GM18498 (cell line): ENCODE data around the gene SLC16A2.

ENCODE experiments used
- ATAC-seq: cut with Tn5 transposase; IDR thresholded peaks from one replicate; pipeline ENCODE4 v1.9.1; 2021; ENCODE audit warnings: mild to moderate bottlenecking, moderate library complexity; ENCODE audit not compliant: unreplicated experiment

Gene SLC16A2

DNA sequence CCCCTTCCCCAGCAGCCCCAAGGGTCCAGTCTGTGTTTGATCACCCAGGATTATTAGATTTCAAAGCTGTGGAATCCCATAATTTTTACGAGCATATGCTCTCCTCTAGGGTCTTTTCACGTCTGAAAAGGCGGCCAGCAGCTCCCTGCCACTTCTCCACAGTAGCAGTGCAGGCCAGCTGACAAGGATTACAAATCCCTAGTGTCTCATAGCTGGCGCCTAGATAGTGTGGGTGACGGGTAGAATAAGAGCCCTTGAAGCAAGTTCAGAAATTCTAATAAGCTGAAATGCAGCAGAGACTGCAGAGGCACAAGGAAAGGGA lies 113.8 kb downstream of the SLC16A2 start:
- no peak for ATAC-seq

DNA sequence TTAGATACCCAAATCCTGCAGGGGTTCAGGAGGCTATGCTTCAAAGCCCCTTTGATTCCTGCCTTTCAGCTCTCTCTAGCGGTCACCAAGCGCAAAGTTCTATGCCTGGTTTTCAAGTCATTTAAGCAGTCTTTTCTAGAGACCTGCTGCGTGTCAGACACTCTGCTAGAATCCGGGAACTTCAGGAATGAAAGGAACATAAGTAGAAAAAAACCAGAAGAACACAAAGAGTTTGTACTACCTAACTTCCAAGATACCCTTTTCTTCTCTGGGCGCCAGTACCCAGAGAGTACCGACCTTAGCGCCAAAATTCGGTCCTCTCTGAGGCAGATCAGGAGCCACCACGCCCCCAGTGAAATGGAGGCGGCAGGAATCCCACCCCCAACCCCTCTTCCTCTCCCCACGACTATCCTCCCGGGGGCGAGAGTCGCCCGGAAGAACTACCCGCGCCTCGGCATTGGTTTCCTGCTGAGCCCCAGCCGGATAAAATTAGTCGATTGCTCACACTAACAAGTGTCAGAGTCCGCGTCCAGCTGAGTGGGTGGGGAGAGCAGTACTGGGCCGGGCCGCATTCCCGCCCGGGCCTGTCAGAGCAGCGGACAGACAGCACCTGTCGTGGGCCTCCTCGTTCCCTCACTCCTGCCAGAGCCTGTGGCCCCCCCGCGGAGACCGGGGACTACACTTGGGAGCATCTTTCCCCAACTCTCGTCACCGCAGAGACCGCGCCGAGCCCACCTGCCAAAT lies 114.3 kb downstream of the SLC16A2 start:
- ATAC-seq, result peak; percentile 40

DNA sequence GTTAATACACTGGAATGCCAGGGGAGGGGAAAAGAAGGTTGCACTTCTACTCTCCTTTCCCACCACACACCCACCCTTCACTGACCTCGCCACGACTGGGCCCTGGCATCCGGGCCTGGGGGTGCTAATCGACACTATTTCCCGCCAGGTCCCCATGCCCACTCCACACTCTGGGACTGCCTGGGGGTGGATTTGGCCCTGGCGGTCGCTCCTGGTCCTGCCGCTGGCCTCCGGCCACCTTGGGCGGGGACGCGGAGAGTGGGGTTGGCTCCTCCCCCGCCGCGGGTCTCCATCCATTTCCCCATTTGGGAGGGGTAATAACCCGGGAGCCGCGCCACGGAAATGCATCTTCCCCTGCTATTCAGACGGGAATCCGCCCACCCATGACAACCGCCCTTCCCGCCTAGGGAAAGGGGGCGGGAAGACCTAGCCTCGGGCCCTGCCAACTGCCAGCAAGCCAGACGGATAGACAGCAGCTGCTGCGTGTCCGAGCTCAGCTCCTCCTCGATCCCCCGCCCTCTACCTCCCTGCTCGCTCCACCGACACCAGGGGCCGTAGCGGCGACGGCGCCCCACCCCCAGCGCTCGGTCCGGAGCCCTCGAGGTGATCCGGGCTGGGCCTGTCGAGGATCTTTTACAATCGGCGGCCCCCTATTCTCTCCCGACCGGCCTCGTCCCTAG lies 115.0 kb downstream of the SLC16A2 start:
- peak; percentile 77 for ATAC-seq

GRCh38 chrX:74536832-74537371 lies 115.6 kb downstream of the SLC16A2 start:
- ATAC-seq, result peak; percentile 27

DNA sequence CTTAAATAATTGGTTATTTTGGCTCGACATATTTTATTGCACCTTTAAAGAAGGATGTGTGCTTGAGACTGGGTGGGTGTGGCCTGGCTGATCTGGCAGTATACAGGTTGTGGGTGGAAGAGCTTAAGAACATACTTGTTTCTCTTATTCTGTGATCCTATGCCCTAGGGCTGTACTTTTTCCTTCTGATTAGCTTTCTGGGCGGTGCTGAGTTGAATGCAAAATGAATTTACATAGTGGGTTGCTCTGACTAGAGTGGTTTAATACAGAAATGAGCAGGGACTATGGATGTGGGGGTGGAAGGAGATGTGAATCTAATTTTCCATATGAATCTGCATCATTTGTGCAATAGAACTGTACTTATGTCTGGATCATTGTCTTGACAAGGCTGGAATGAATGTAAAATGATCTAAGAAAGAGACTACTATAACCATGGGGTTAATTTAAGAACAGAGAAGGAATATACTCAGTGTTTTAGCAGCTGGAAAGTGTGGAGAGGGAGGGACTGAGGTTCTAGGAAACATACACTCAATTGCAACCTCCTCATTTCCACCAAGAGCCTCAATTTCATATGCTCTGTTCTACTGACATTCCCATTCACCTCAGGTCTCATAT lies 119.4 kb downstream of the SLC16A2 start:
- ATAC-seq, result no peak

DNA sequence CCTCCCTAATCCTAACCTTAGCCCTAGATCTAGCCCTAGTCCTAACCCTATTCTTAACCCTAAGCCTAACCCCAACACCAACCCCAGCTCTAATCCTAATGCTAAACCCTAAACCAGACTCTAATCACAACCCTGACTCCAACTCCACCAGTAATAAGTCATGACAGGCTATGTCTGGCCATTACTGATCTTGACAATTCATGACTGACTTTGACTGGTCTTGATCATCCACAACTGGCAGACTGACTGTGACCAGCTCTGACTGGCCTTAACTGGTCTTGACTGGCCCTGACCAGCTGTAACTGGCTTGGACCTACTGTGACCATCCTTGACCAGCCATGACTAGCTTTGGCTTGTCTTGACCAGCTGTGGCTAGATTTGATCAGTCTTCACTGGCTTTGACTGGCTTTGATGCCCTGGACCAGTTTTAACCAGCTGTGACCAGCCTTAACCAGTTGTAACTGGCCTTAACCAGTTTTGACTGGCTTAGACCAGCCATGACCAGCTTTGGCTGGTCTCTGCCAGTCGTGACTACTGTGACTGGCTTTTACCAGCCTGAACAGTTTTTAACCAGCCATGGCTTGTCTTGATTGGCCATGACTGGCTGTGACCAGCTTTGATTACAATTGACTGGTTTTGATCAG lies 124.7 kb downstream of the SLC16A2 start:
- ATAC-seq, result no peak

DNA sequence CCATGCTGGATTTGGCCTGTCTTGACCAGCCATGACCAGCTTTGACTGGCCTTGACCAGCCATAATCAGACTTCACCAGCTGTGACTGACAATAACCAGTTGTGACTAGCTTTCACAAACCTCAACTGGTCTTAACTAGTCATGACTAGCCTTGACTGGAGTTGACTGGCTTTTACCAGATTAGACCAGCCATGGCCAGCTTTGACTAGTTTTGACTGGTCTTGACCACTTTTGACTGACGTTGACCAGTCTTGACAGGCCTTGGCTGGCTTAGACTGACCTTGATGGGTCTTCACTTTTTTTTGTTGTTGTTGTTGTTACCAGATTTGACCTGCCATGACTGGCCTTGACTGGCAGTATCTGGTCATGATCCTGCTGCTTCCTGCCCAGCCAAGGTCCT lies 125.7 kb downstream of the SLC16A2 start:
- ATAC-seq, result no peak

DNA sequence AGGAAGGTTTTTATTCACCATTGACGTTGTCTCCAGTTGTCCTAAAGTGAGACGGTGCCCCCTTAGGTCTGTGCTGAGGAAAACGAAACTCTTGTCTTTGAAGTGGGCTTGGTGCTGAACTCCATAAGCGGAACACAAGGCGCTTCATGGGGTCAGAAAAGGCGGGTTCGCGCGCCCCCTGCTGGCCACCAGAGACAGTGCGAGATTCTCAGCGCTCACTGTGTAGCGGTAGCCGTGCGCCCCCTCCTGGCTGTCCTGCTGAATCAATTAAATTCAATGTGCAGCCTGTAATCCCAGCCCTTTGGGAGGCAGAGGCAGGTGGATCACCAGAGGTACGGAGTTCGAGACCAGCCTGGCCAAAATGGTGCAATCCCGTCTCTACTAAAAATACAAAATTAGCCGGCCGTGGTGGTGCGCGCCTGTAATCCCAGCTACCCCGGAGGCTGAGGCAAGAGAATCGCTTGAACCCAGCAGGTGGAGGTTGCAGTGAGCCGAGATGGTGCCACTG lies 129.1 kb downstream of the SLC16A2 start:
- ATAC-seq, result peak; percentile 79

- no peak for ATAC-seq
Observed at GRCh38 chrX:74551934-74552333, 130.6 kb downstream of the SLC16A2 start.

- no peak for ATAC-seq
Observed at GRCh38 chrX:74557378-74557777, 136.1 kb downstream of the SLC16A2 start.

DNA sequence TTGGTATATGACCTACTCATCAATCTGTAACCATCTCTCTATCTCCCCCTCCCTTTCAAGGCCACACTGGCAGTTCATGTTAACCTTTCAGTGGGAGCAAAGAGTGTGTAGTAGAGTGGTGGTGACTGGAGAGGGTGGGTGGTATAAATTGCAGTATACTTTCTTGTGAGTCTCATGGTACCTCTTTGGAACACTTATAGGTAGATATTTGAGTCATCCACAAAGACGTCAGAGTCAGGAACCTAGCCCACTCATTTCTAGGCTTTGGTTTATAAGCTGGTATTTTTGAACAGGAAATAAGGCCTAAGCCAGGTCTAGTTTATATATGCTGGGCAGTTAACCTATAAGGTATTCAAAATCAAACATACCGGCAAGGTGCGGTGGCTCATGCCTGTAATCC lies 156.8 kb downstream of the SLC16A2 start:
- ATAC-seq, result no peak

GRCh38 chrX:74579597-74580198 lies 158.4 kb downstream of the SLC16A2 start:
- no peak for ATAC-seq
